Frontal cortex (tissue), 4 donors: ENCODE results near the gene FLNA. TPM values are rescaled to one million over a fixed set of nuclear protein-coding genes. Genes with fewer than 3 reads are reported as not detected.
"Not testable (repeated sequence)": the region's sequence is repeated elsewhere in the genome, so short reads cannot be mapped to it uniquely, and the experiment has no call there.

Source experiments
- DNase-seq, 2 donors: peaks; one replicate each; pipeline ENCODE4 v3.0.0; 2012; ENCODE audit warnings: low spot score in 2 of 2
- FAIRE-seq: peaks from 2 replicates; lab custom pipeline; 2012; peaks lifted over from hg19 to GRCh38; lab: Jason Lieb, UNC
- small RNA-seq: library from RNA; depleted of rRNA; stranded (forward); fragments of <200 nt; gene quantifications from one replicate; pipeline ENCODE3, GENCODE V24; 2014
- total RNA-seq: library from RNA; depleted of rRNA; stranded (reverse); fragments of >200 nt; gene quantifications from one replicate; pipeline ENCODE4 v1.2.3, GENCODE V29; 2014
- donor health status: control.
- donor health status: control.
- donor health status: control.

FLNA gene
- total RNA-seq, 1 donor from 2014 or later: 66.9 TPM

GRCh38 chrX:154317391-154317995 is 56.9 kb downstream of the FLNA start:
- DNase-seq: peak in 1 of 2 donors; percentile 17
- FAIRE-seq: no peak

GRCh38 chrX:154315416-154315815 is 59.0 kb downstream of the FLNA start:
- FAIRE-seq: no peak
- DNase-seq: no peak

GRCh38 chrX:154313147-154313546 is 61.3 kb downstream of the FLNA start:
- DNase-seq: no peak
- FAIRE-seq: no peak

- no peak for DNase-seq
- FAIRE-seq: no peak
These were observed 62.3 kb downstream of the FLNA start for GRCh38 chrX:154312116-154312515.

GRCh38 chrX:154310616-154311536 is 63.6 kb downstream of the FLNA start:
- no peak for FAIRE-seq
- DNase-seq: no peak

GRCh38 chrX:154309041-154309775 is 65.2 kb downstream of the FLNA start:
- DNase-seq: no peak

GRCh38 chrX:154308108-154308946 is 66.1 kb downstream of the FLNA start:
- DNase-seq (peak in 1 of 2 donors; percentile 30), FAIRE-seq (no peak)

More at GRCh38 chrX:154309041-154309775, 65.2 kb downstream of the FLNA start:
- FAIRE-seq: no peak

GRCh38 chrX:154307202-154307601 is 67.2 kb downstream of the FLNA start:
- no peak for DNase-seq
- no peak for FAIRE-seq

- no peak for DNase-seq
- no peak for FAIRE-seq
These were observed 68.8 kb downstream of the FLNA start for GRCh38 chrX:154305541-154306205.

GRCh38 chrX:154304846-154305245 is 69.6 kb downstream of the FLNA start:
- FAIRE-seq (no peak), DNase-seq (no peak)

GRCh38 chrX:154303476-154303875 is 71.0 kb downstream of the FLNA start:
- FAIRE-seq (no peak), DNase-seq (no peak)

GRCh38 chrX:154302998-154303397 is 71.4 kb downstream of the FLNA start:
- not testable (repeated sequence) for FAIRE-seq, DNase-seq

GRCh38 chrX:154300816-154301215 is 73.6 kb downstream of the FLNA start:
- DNase-seq (no peak), FAIRE-seq (no peak)

Small RNA genes lying within 50 kb of the gene (small RNA-seq; reads per million reads assigned to genes)
- gene SNORA70: not detected

Other genes with a start within 250 kb of the FLNA start
- gene OPN1LW, start 230.4 kb downstream of the FLNA start, total RNA-seq: not detected
- not detected for gene OPN1MW, start 192.0 kb downstream of the FLNA start, total RNA-seq
- not detected for gene OPN1MW2, start 154.9 kb downstream of the FLNA start, total RNA-seq
- gene OPN1MW3, start 117.1 kb downstream of the FLNA start, total RNA-seq: not detected
- gene TEX28, start 79.5 kb downstream of the FLNA start, total RNA-seq: not detected
- 1.6 TPM for gene TKTL1, start 78.8 kb downstream of the FLNA start, total RNA-seq
- 13.9 TPM for gene EMD, start 4.7 kb upstream of the FLNA start, total RNA-seq
- 2,273 TPM for gene RPL10, start 23.7 kb upstream of the FLNA start, total RNA-seq
- 4.5 TPM for gene DNASE1L1, start 34.6 kb upstream of the FLNA start, total RNA-seq
- gene TAFAZZIN, start 36.9 kb upstream of the FLNA start, total RNA-seq: 11.0 TPM
- gene ATP6AP1, start 54.0 kb upstream of the FLNA start, total RNA-seq: 50.1 TPM
- gene GDI1, start 62.5 kb upstream of the FLNA start, total RNA-seq: 240 TPM
- gene FAM50A, start 69.5 kb upstream of the FLNA start, total RNA-seq: 21.2 TPM
- 14.7 TPM for gene PLXNA3, start 83.6 kb upstream of the FLNA start, total RNA-seq
- 13.5 TPM for gene LAGE3, start 104.6 kb upstream of the FLNA start, total RNA-seq
- 39.1 TPM for gene UBL4A, start 112.0 kb upstream of the FLNA start, total RNA-seq
- 2.4 TPM for gene SLC10A3, start 116.0 kb upstream of the FLNA start, total RNA-seq
- gene FAM3A, start 141.6 kb upstream of the FLNA start, total RNA-seq: 9.8 TPM
- gene G6PD, start 172.2 kb upstream of the FLNA start, total RNA-seq: 16.3 TPM
- gene IKBKG, start 173.0 kb upstream of the FLNA start, total RNA-seq: 4.1 TPM
- not detected for gene CTAG1A, start 210.5 kb upstream of the FLNA start, total RNA-seq
- not detected for gene CTAG1B, start 244.6 kb upstream of the FLNA start, total RNA-seq